GM21786 (cell line): ENCODE measurements around the gene NAPA.

Experiments used
- ATAC-seq: cut with Tn5 transposase; IDR thresholded peaks from one replicate; pipeline ENCODE4 v1.9.1; 2021; ENCODE audit not compliant: unreplicated experiment

Gene NAPA

DNA sequence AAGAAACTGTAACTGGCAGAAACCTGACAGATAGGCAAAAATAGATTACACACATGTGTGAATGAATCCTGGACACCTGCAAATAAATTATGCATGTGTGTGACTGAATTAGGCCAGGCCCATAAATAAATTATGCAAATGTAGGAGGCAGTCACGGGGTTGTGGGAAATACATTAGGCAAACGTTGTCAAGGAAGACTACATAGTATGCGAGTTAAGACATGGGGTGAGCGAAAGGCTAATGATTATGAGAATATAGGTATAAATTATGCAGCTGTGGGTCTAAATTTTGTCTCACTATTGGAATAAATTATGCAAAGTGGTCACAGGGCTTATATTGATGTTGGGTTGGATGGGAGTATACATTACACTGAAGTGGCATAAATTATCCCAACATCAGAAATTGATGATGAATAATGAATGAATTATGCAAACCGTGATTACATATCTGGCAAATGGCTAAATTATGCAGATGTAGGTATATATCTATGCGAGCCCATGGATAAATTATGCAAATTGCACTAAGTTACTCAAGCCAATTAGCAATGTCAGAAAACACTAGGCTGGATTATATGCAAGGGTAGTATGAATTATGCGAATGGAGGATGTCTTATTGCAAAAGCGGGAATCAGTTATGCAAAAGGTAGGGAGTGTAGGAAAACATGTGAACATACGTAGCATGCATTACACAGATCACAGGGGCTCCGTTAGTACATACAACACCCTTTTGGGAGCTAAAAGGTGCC, 50.0 kb downstream of the NAPA start:
- no peak for ATAC-seq

DNA sequence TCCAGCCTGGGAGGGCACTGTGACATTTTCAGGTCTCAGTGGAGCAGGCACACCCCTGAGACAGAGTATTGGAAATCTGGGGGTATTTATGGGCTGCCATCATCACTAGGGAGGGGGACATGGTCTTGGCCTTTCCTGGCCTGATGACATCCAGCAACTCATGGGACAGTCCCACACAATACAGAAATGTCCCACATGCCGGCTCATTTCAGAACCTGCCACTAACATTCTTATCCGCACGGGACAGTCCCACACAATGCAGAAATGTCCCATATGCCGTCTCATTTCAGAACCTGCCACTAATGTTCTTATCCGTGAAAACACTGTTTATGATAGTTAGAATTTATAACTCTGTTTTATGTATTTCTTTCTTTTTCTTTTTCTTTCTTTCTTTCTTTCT, 53.0 kb downstream of the NAPA start:
- no peak for ATAC-seq

DNA sequence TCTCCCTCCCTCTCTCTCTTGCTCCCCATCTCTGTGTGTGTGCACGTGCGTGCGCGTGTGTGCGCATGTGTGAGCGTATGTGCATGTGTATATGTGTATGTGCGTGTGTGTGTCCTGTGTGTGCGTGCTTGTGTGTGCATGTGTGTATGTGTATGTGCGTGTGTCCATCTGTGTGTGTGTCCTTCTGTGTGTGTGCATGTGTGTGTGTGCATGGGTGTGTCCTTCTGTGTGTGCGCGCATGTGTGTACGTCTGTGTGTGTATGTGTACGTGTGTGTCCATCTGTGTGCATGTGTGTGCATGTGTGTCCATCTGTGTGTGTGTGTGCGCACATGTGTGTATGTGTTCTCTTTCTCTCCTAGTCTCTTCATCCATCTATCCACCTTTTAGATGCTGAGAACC, 55.4 kb downstream of the NAPA start:
- ATAC-seq, result no peak

DNA sequence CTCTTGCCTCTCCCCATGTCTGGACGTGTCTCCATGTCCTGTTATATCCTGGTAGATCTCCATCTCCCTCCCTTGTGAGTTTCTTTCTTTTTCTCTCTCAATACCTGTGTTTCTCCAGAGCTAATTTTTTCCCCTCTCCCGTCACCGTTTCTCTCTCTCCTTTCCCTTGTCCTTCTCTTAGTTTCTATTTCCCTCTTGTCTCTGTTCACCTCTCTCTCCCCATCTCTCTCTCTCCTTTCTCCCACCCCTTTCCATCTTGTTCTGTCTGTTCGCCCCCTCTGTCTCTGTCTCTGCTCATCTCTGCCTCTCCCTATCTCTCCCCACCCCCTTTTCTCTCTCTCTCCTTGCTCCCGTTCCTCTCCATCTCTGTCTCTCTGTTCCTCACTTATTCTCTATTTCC, 56.2 kb downstream of the NAPA start:
- no peak for ATAC-seq

DNA sequence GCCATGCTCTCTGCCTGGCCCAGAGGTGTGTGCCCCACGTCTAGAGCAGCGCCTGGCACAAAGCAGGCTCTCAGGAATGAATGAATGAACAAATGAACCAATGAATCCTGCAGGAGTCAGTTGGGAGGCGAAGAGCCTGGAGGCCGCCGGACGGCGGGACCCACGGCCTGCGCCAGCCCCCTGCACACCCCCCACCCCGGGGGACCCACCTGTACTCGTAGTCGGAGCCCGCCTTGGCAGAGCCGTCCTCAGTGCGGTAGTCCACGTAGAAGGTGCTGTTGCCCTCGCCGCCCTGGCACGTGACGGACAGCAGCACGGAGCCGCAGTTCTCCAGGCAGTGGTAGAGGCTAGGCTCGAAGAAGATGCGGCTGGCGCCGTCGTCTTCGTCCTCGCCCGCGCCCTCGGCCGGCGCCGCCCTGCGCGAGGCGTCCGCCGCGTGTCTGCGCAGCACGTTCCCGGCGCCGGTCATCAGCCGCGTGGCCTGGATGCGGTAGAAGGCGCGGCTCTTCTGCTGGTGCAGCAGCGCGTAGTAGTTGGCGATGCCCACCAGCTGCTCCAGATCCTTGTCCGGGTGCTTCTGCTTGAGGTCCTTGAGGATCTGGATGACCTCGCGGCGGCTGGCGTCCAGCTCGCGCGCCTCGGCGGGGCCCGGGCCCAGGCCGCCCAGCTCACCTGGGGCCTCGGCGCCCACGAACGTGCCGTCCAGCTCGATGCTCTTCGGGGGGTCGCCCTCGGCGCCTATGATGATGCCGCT, 58.0 kb downstream of the NAPA start:
- no peak for ATAC-seq

DNA sequence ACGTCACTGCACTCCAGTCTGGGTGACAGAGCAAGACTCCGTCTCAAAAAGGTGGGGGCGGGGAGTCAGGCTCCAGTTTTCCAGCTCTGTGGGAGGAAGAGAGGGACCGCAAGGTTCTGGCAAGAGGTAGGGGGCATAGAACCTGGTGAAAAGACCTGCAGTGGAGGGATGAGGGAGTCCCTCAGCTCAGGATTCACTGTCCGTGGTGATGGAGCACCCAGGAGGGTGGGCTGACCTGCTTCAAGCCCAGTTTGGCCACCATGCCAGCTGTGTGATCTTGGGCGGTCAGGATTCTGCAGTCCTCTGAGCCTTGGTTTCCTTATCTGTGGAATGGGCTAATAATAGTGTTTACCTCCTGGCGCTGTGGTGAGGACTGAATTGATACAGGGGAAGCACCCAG, 64.4 kb downstream of the NAPA start:
- no peak for ATAC-seq

DNA sequence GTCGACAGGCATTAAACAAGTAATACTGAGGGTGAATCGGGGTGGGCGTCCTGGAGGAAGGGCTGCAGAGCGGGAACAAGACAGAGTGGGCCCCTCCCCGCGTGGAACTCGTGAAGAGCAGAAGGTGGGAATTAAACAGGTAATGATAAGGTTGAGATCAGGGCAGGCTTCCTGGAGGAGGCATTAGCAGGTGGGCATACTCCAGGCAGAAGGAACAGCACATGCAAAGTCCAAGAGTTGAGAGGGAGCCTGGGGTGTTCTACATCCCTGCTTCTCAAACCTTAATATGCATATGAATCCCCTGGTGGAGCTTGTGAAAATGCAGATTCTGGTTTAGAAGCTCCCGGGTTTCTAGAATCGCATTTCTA, 66.5 kb downstream of the NAPA start:
- no peak for ATAC-seq

DNA sequence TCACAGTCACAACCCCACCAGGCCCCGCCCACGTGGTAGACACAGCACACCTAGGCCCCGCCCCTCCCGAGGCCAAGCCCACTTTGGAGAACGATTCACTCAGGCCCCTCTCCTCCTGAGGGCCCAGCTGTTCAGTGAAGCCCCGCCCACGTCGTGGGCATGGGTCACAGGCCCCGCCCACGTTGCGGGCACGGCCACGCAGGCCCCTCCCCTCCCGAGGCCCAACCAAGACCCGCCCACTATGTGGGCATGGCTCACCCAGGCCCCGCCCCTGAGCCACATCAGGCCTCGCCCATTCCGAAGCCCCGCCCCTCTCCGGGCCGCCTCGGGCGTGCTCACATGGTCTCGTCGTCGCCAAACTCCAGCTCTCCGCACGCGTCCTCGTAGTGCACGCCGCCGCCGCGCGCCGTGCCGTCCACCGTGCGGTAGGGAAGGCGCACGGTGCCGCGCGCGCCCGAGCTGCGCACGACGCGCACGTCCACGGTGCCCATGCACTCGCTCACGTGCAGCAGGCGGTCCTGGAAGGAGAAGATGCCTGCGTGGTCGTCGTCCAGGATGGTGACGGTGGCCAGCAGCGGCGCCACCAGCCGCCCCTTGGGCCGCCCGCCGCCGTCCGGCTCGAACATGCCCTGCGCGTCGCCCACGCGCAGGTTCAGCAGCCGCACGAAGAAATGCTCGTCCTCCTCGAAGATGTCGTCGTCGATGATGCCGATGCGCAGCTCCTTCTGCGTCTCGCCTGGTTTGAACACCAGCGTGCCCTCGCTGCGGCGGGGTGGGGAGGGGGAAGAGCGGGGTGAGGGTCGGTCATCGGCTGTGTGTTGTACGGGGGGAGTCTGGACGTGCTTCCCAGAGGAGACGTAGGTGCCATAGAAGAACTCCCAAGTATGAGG, 67.1 kb downstream of the NAPA start:
- ATAC-seq, result no peak

DNA sequence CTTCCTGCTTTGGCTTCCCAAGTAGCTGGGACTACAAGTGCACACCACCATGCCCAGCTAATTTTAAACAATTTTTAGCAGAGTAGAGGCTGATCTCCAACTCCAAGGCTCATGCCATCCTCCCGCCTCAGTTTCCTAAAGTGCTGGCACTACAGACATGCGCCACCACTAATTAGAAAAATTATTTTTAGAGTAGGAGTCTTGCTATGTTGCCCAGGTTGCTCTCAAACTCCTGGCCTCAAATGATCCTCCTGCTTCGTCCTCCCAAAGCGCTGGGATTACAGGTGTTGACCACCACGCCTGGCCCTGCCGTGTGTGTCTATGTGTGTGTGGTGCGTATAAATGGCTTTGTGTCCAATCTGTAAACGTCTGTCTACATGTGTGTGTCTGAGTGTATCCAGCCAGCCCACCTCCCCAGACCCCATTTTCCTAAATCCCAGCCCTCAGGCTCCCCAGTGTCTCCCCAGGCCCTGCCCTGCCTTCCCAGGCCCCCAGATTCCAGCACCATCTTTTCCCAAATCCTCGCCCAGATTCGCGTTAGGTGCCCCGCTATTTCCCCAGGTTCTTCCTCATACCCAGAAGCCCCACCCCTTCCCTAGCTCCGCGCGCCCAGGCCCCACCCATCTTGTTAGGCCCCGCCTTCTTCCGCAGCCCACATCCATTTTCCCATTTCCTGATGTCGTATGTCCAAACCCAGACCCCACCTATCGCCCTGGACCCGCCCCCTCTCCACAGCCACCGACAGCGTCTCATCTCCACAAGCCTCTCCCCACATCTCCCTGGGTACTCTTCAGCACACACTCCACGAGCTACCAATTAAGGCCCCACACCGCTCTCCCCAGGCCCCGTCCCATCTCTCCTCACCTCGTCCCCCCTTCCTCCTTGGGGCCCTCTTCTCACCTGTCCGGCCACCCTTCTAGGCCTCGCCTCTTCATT, 68.1 kb downstream of the NAPA start:
- ATAC-seq, result no peak

DNA sequence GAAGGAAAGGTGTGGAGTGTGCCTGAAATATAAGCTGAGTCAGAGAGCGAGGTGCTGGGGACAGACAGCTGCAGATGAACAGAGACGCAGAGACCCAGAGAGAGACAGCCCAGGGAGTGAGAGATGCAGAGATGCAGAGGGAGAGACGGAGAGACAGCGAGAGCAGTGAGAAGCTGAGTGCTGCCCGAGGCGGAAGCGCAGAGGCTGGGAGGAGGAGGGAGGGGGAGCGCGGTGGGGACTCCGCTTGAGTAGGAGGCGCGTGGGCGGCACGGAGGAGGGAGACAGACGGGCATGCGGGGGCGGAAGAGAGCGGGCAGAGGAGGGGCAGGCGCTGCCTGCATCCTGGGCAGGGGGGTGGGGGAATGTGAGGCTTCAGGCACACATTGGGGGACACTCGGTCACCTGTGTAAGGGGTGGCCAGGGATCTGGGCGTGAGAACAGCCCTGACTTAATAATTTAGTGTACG, 68.9 kb downstream of the NAPA start:
- no peak for ATAC-seq

DNA sequence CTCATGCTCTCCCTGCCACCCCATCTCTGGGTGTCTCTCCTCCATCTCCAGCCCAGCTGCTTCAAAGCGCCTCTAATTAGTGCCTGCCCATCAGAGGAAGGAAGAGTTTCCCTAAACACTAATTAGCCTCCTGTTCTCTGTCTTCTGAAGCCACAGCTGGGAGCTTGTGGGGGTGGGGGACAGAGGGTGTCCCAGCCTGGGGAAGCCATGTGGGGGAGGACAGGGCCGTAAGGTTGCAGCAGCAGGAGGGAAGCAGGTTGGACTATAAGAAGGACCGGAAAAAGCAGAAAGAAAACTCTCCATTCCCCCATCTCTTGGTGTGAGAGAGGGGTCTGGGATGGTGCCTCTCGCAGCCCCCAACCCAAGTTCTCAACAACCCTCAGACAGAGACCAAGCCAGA, 69.3 kb downstream of the NAPA start:
- ATAC-seq, result no peak

DNA sequence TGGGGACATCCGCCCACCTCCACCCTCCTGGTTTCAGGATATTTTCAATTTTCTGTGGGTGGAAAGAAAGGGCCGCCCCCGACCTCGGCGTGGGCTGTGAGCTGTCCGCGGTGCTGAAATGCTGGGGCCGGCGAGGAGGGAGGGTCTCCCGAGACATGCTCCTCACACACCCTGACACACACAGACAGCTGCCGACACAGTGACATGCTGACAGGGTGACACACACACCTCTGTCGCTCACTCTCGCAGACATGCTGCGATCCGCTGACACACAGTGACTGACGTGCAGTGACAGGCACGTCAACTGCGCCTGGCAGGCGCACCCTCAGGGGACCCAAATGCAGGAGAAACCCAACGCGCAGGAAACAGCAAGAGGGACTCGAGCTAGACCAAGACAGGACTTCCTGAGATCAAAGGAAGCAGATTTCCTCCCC, 70.5 kb downstream of the NAPA start:
- no peak for ATAC-seq

DNA sequence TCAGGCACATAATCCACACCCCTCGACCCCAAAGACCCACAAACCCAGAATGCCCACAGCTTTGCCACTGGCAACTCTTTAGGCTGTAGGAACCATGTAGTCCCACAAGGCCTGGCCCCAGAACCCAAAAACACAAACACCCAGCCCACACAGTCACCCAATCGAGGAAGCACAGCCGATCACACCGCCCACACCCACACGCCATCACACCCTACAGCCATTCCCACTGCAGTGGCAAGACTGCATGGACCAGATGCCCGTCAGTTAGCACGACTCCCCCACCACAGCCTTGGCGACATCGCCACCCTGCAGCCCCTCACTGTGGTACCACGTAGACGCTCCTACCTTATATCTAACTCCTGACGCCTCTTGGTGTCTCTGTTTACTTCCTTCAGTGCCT, 71.5 kb downstream of the NAPA start:
- no peak for ATAC-seq

DNA sequence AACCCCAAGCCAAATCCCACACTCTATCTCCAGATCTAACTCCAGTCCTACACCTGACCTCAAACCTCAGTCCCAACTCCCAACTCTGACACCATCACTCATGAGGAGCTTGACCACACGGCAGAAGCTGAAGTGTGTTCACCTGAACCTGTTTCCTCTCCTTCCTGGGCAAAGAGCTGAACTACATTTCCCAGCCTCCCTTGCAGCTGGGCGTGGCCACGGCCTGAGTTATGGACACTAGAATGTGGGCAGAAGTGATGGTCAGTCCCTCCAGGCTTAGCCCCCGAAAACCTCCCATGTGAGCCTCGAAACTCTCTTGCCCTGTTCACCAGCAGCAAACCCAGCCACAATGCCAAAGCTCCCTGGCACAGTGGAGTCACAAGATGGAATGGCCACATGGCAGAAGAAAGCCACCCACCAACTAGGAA, 76.1 kb downstream of the NAPA start:
- no peak for ATAC-seq
